NCI-H460 (cell line): ENCODE measurements around the gene CA7. TPM values are rescaled to one million over a fixed set of nuclear protein-coding genes. Genes with fewer than 3 reads are reported as not detected.
"Not testable (repeated sequence)": the region's sequence is repeated elsewhere in the genome, so short reads cannot be mapped to it uniquely, and the experiment has no call there.

Experiments used
- DNase-seq: peaks from one replicate; pipeline ENCODE4 v3.0.0-alpha.2; 2016; ENCODE audit warnings: low read depth; ENCODE audit errors: extremely low read depth
- total RNA-seq: library from RNA; depleted of rRNA; stranded (reverse); fragments of >200 nt; shearing (Covaris generic); gene quantifications from 2 replicates; pipeline ENCODE4 v1.2.3, GENCODE V29; 2014; rRNA removed

CA7 gene
- total RNA-seq, 1 experiment from 2014 or later = not detected

GRCh38 chr16:66894948-66895688 is 50.9 kb downstream of the CA7 start:
- DNase-seq = peak; percentile 85

- DNase-seq = no peak
Measured at GRCh38 chr16:66895689-66895979, 51.4 kb downstream of the CA7 start.

DNA sequence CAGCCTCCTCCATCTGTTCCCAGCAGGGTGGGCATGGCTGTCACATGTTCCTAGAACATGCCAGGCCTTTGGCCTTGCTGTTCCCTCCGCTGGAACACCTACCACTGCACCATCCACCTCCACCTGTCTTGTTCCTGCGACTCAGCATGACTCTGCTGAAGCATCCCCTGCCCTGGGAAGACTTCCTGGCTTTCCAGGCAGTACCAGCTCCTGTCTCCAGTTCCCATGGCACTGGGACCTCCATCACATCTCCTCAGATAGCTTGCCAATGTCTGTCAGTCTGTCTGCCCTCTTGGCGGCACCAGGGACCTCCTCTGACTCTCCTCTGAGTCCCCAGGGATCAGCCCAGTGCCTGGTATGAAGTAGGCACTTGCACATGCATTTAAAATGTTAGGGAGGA is 51.8 kb downstream of the CA7 start:
- DNase-seq = no peak

- not testable (repeated sequence) for DNase-seq
Measured at GRCh38 chr16:66896682-66897081, 52.5 kb downstream of the CA7 start.

DNA sequence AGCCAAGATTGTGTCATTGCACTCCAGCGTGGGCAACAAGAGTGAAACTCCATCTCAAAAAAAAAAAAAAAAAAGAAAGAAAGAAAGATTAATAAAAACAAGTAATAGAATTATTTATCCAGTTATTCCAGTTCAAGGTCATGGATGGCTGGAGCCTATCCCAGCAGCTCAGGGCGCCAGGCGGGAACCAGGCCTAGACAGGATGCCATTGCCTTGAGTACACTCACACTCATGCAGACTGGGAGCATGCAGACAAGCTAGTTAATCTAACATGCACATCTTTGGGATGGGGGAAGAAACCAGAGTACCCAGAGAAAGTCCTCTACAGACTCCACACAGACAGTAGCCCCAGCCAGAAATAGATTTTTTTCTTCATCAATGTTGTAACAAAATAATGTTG is 54.0 kb downstream of the CA7 start:
- no peak for DNase-seq

GRCh38 chr16:66898933-66899309 is 54.7 kb downstream of the CA7 start:
- DNase-seq = no peak

GRCh38 chr16:66899310-66899944 is 55.2 kb downstream of the CA7 start:
- DNase-seq = no peak

DNA sequence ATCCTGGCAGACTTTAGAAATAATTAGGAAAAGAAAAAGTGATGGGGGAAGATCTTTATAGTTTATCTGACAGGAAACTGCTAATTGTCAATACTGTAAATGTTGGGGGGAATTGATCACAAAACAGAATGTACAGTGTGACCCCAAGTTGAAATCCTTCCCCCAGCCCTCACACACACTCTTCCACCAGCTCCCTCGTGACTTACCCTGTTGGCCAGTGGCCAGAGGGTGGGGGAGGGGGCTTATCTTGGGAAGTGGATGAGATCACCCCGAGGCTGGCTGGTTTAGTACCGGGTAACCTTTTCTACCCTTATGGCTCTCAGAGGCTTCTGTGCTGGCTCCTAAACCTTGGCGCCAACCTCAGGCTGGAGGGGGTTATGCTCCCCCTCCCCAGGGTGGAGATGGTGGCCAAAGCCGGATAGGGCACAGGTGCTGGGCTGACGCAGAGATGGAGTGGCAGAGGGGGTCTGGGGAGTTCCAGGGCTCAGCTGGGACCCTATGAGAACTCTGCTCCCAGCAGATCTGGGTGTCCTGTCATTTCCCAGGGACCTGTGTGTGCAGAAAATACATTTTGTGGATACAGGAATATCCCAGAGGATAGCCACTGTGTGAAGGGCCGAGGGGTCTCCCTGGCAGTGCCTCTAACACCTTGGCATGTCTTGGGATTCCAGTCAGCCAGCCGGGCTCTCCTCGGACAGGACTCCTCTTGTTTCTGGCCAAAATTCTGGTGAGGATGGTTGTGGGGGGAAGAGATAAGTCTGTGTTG is 55.9 kb downstream of the CA7 start:
- DNase-seq = peak; percentile 39

- no peak for DNase-seq
Measured at GRCh38 chr16:66900721-66901441, 56.7 kb downstream of the CA7 start.

DNA sequence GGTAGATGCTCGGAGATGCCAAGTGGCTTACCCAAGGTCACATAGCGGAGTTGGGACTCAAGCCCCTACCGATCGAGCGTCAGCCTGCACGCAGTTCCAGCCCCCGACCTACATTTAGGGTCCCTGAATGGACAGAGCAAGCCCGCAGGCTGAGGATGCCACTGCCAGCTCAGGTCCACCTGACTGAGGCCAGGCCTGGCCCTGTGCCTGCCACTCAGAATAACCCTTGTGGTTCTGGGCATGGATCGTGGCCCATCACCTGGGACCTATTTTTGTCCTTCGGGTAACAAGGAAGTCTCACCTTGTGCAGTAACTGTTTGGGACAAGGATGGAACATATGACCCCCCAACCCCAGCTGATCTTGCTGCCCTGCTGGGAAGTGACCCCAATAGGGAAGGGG is 57.4 kb downstream of the CA7 start:
- no peak for DNase-seq

DNA sequence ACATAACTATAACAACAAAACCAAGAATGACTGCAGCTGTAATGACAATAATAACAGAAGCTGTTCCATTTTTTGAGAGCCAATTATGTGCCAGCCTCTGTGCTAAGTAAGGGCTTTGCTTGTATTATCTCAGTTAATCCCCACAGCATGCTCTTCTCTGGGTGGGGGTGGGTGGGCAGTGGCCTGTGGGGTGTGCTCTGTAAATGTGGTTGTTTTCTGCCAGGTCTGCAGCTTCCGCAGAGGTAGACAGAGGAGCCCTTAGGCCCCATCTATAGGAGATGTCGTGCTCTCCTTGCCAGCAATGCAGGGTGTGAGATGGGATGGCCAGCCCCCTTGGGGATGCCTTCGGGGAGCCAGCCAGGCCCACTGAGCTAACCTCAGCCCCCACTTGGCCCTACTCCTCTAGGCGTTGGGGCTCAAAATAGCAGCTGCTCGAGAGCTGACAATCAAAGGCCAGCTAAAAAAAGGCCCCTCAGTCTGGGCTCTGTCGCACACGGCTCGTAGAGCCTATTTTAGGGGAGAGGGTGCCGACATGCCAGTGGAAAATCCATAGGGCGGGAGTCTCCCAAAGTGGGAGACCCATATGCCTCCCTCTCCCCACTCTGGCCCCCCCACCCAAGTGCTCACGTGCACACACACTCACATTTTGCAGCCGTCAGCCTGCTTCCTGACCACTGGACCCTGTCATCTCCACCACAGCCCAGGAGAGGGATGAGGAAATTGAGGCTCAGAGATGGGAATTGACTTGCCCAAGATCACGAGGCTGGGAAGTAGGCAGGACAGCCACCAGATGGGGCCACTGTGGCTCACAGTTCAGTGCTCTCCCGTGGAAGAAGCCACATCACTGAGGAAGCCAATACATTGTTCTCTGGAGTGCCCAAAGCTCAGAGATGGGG is 58.7 kb downstream of the CA7 start:
- DNase-seq = no peak

Other genes with a start within 250 kb of the CA7 start
- 35.6 and 35.7 TPM in 2 replicates for gene CMTM3, start 239.7 kb upstream of the CA7 start, total RNA-seq
- 64.2 and 64.5 TPM in 2 replicates for gene CMTM4, start 147.7 kb upstream of the CA7 start, total RNA-seq
- gene DYNC1LI2, start 92.8 kb upstream of the CA7 start, total RNA-seq = 104 and 132 TPM in 2 replicates
- 0.20 TPM in 1 of 2 replicates, not detected in the other for gene TERB1, start 42.8 kb upstream of the CA7 start, total RNA-seq
- 206 and 212 TPM in 2 replicates for gene NAE1, start 13.4 kb upstream of the CA7 start, total RNA-seq
- gene PDP2, start 36.1 kb downstream of the CA7 start, total RNA-seq = 7.4 and 10.5 TPM in 2 replicates
- not detected in 2 replicates for gene CDH16, start 74.5 kb downstream of the CA7 start, total RNA-seq
- 0.57 and 0.66 TPM in 2 replicates for gene RRAD, start 81.1 kb downstream of the CA7 start, total RNA-seq
- 270 and 295 TPM in 2 replicates for gene CIAO2B, start 90.0 kb downstream of the CA7 start, total RNA-seq
- gene CES2, start 91.1 kb downstream of the CA7 start, total RNA-seq = 45.5 and 51.5 TPM in 2 replicates
- gene CES3, start 116.9 kb downstream of the CA7 start, total RNA-seq = 0.42 and 0.55 TPM in 2 replicates
- not detected in 2 replicates for gene CES4A, start 144.2 kb downstream of the CA7 start, total RNA-seq
- gene CBFB, start 184.7 kb downstream of the CA7 start, total RNA-seq = 99.5 and 111 TPM in 2 replicates